Small intestine (tissue), 7 donors: ENCODE data around the gene MAN1A2. TPM values are rescaled to one million over a fixed set of nuclear protein-coding genes. Genes with fewer than 3 reads are reported as not detected.
"Not testable (repeated sequence)": the region's sequence is repeated elsewhere in the genome, so short reads cannot be mapped to it uniquely, and the experiment has no call there.

Experiments
- DNase-seq, 2 donors: peaks; one replicate each; pipeline versions ENCODE4 v3.0.0 to v3.0.0-alpha.2; 2013
- FAIRE-seq: peaks from 2 replicates; lab custom pipeline; 2012; peaks lifted over from hg19 to GRCh38; lab: Jason Lieb, UNC
- H3K27ac ChIP-seq, 3 donors: one replicate each; pipeline ENCODE4 v1.5.1; 2013; ENCODE audit warnings: low read length in 2 of 3, mild to moderate bottlenecking in 2 of 3, control low read depth in 1 of 3, inconsistent platforms in 1 of 3, low read depth in 1 of 3, moderate library complexity in 1 of 3
- H3K27me3 ChIP-seq, 3 donors: one replicate each; pipeline ENCODE4 v1.6.1; 2013; ENCODE audit warnings: low read length in 3 of 3, inconsistent platforms in 1 of 3; ENCODE audit not compliant: control insufficient read depth in 3 of 3, insufficient read depth in 3 of 3
- H3K36me3 ChIP-seq, 3 donors: one replicate each; pipeline ENCODE4 v1.6.1; 2013; ENCODE audit warnings: low read length in 3 of 3, inconsistent platforms in 1 of 3, low read depth in 1 of 3, mild to moderate bottlenecking in 1 of 3, moderate library complexity in 1 of 3; ENCODE audit not compliant: control insufficient read depth in 3 of 3, insufficient read depth in 2 of 3
- H3K4me1 ChIP-seq, 3 donors: one replicate each; pipeline ENCODE4 v1.6.1; 2013; ENCODE audit warnings: low read length in 2 of 3, inconsistent platforms in 1 of 3, low read depth in 1 of 3, mild to moderate bottlenecking in 1 of 3, moderate library complexity in 1 of 3; ENCODE audit not compliant: control insufficient read depth in 3 of 3, insufficient read depth in 2 of 3
- H3K4me3 ChIP-seq, 3 donors: one replicate each; pipeline ENCODE4 v1.5.1; 2013; ENCODE audit warnings: low read length in 3 of 3, control low read depth in 1 of 3, inconsistent platforms in 1 of 3, low read depth in 1 of 3, mild to moderate bottlenecking in 1 of 3, moderate library complexity in 1 of 3
- H3K9me3 ChIP-seq, 2 donors: one replicate each; pipeline ENCODE4 v1.6.1; 2013; ENCODE audit warnings: low read depth in 1 of 2, low read length in 1 of 2; ENCODE audit not compliant: control insufficient read depth in 2 of 2, insufficient read depth in 1 of 2
- WGBS, 3 donors: extraction: QIAGEN DNeasy Blood & Tissue Kit; methylation state at CpG; one replicate each; pipeline ENCODE4 v1.1.7; 2013; 5-methylcytosine and 5-hydroxymethylcytosine counted together
- polyA plus RNA-seq, 4 donors: library from polyadenylated mRNA; stranded (reverse) in 3 of 4; unstranded in 1 of 4; fragments of 200-250 nt in 3 of 4; fragments of 120-200 nt in 1 of 4; gene quantifications; one replicate each; pipeline versions ENCODE4 v1.2.1 to v1.2.3, GENCODE V29; 2013
- donor health status: healthy with polysubstance abuse.
- donor health status: control.
- donor health status: control.
- donor health status: Bipolar disorder and iron deficiency.
- donor health status: healthy.

MAN1A2 gene
- polyA plus RNA-seq, 4 donors: 3.5 to 29.1 (median 8.2) TPM

DNA sequence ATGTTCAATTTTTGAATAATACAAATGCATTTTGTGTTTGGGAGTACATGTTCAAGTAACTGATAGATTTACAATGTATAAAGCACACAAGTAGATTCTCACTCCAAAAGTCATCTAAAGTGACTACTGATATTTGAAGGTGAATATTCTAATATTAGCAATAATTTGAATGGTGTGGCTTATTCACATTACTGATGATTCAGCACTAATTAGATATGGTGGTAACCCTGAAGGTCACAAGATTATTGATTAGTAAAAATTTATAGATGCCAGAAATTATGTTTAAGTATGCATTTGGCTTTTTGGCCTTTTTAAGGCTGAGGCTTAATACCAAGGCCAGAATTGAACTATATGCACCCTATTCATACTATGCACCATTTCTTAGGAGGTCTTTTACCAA lies 186.2 kb downstream of the MAN1A2 start:
- no peak for FAIRE-seq
- no peaks in the 10 kb centered on the region for H3K36me3 ChIP-seq
- H3K27me3 ChIP-seq: no peaks in the 10 kb centered on the region
- no peak overlapping the region for H3K27ac ChIP-seq
- H3K4me1 ChIP-seq: no peaks in the 10 kb centered on the region
- no peak overlapping the region for H3K4me3 ChIP-seq
- DNase-seq: no peak
- peaks cover 0 to under 1% of the 10 kb centered on the region in 2 donors for H3K9me3 ChIP-seq

DNA sequence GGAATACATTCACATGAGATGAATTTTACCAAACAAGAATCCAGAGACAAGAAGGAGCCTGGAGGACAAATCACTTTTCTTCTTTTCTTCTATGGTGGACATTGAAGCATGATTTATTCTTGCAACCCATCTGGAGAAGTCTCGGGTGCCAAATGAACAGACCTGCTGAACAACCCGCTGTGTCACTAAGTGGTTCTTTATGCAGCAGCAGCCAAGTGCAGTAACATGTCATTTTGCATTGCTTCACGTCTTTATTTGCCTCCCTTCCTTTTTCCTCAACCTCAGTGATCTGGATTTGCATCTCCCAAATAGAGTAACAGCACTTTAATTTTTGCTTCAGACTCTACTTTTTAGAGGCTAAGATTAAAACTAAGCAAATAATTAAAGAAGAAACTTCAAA lies 188.6 kb downstream of the MAN1A2 start:
- no peak overlapping the region for H3K4me3 ChIP-seq
- no peaks in the 10 kb centered on the region for H3K27me3 ChIP-seq
- DNase-seq: no peak
- H3K27ac ChIP-seq: no peak overlapping the region
- no peak for FAIRE-seq
- 73 to 79% (median 75%) methylated on average over 3 of the region's 3 CpGs for WGBS, 3 donors
- peaks cover 0 to 8% of the 10 kb centered on the region in 2 donors for H3K9me3 ChIP-seq
- no peaks in the 10 kb centered on the region for H3K4me1 ChIP-seq
- H3K36me3 ChIP-seq: no peaks in the 10 kb centered on the region

DNA sequence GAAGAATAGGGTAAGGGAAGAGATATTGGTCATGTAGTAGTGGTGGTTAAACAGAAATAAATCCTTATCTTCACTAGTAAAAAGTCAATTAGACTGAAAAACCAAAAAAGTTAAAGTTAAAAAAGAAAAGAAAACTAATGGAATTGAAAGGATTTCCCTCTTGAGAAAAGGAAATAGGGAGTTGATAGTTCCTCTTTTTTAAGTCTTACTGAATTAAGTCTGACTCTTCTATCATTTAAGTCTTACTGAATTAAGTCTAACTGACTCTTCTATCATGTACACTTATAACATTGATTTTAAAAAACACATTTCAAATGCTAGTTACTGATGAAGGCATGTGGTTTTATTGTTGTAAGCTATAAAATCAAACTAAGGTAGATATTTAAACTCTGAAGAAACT lies 189.1 kb downstream of the MAN1A2 start:
- Histone ChIP-seq H3K4me3 (no peak overlapping the region), H3K4me1 (no peaks in the 10 kb centered on the region), H3K36me3 (no peaks in the 10 kb centered on the region), H3K9me3 (peaks cover 0 to 8% of the 10 kb centered on the region in 2 donors), H3K27me3 (no peaks in the 10 kb centered on the region), H3K27ac (no peak overlapping the region)
- no peak for FAIRE-seq
- no peak for DNase-seq

DNA sequence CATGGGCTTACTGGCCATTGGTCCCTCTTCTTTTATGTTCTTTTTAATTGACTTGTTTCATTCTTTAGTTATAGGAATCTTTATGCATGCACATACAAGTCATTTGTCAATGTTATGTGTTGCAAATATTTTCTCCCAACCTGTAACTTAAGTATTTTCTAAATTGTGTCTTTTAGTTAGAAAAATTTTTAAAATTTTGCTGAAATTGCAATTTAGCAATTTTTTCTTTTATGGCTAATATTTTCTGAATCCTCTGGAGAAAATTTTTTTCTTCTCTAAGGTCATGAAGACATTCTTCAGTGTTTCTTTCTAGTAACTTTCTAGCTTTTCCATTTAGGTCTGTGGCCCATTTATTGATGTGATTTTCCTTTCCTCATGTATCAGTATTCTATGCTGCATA lies 189.7 kb downstream of the MAN1A2 start:
- Histone ChIP-seq H3K27ac (no peak overlapping the region), H3K9me3 (peaks cover 0 to 8% of the 10 kb centered on the region in 2 donors), H3K4me3 (no peak overlapping the region), H3K4me1 (no peaks in the 10 kb centered on the region), H3K36me3 (no peaks in the 10 kb centered on the region), H3K27me3 (no peaks in the 10 kb centered on the region)
- DNase-seq (no peak), FAIRE-seq (no peak)

DNA sequence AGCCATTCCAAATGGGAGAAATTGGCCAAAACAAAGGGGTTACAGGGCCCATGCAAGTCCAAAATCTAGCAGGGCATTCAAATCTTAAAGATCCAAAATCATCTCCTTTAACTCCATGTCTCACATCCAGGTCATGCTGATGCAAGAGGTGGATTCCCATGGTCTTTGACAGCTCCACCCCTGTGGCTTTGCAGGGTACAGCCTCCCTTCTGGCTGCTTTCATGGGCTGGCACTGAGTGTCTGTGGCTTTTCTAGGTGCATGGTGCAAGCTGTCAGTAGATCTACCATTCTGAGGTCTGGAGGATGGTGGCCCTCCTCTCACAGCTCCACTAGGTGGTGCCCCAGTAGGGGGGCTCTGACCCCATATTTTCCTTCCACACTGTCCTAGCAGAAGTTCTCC lies 191.2 kb downstream of the MAN1A2 start:
- not testable (repeated sequence) for DNase-seq

DNA sequence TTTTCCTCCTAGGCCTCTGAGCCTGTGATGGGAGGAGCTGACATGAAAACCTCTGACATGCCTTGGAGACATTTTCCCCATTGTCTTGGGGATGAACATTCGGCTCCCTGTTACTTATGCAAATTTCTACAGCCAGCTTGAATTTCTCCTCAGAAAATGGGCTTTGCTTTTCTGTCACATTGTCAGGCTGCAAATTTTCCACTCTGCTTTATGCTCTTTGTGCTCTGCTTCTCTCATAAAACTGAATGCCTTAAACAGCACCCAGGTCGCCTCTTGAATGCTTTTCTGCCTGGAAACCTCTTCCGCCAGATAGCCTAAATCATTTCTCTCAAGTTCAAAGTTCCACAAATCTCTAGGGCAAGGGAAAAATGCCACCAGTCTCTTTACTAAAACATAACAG lies 191.9 kb downstream of the MAN1A2 start:
- 89 to 93% (median 92%) methylated on average over 3 of the region's 3 CpGs for WGBS, 3 donors
- no peak overlapping the region for H3K4me3 ChIP-seq
- no peak for FAIRE-seq
- H3K4me1 ChIP-seq: peaks cover 0 to 6% (median 0%) of the 10 kb centered on the region in 3 donors
- no peak overlapping the region for H3K27ac ChIP-seq
- DNase-seq: no peak
- H3K27me3 ChIP-seq: no peaks in the 10 kb centered on the region
- H3K9me3 ChIP-seq: peaks cover 0 to 8% of the 10 kb centered on the region in 2 donors
- no peaks in the 10 kb centered on the region for H3K36me3 ChIP-seq

More for the DNA sequence above, 191.2 kb downstream of the MAN1A2 start:
- not testable (repeated sequence) for H3K4me3 ChIP-seq, H3K9me3 ChIP-seq, H3K4me1 ChIP-seq, H3K36me3 ChIP-seq, H3K27ac ChIP-seq, H3K27me3 ChIP-seq, FAIRE-seq

DNA sequence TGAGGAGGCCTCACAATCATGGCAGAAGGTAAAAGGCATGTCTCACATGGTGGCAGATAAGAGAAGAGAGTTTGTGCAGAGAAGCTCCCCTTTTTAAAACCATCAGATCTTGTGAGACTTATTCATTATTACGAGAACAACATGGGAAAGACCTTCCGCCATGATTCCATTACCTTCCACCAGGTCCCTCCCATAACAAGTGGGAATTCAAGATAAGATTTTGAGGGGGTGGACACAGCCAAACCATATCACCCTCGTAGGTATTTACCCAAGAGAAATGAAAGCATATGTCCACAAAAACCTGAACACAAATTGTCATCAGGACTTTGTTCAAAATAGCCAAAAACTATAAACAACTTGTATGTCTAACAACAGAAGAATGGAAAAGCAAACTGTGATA lies 192.7 kb downstream of the MAN1A2 start:
- Histone ChIP-seq H3K27ac (no peak overlapping the region), H3K27me3 (no peaks in the 10 kb centered on the region), H3K4me3 (no peak overlapping the region), H3K36me3 (no peaks in the 10 kb centered on the region), H3K9me3 (peaks cover 0 to 8% of the 10 kb centered on the region in 2 donors), H3K4me1 (peaks cover 0 to 6% (median 0%) of the 10 kb centered on the region in 3 donors)
- no peak for DNase-seq
- 78 to 83% (median 79%) methylated on average over 3 of the region's 3 CpGs for WGBS, 3 donors
- FAIRE-seq: no peak

DNA sequence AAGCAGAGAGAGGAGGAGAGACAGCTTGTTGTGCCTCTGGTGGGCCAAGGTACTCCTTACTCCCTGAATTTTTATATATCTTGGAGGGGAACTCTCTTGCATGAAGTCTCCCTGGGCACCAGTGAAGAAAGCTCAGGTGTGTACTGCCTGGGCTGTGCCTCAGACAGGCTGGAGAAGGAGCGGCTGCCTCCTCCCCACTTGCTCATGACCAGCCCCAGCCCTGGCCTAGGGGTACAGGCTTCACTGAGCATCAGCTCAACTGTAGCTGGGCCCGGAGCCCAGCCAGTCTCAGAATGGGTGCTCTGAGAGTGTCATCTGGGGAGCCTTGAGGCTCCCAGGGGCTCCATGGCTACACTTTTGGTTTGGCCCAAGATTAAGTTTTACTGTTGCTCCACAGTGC lies 193.8 kb downstream of the MAN1A2 start:
- H3K9me3 ChIP-seq: peaks cover 0 to 8% of the 10 kb centered on the region in 2 donors
- no peaks in the 10 kb centered on the region for H3K36me3 ChIP-seq
- FAIRE-seq (no peak), DNase-seq (no peak)
- H3K27ac ChIP-seq: no peak overlapping the region
- H3K4me3 ChIP-seq: no peak overlapping the region
- WGBS, 3 donors: 93 to 100% (median 94%) methylated on average over 2 of the region's 2 CpGs
- no peaks in the 10 kb centered on the region for H3K27me3 ChIP-seq
- H3K4me1 ChIP-seq: peaks cover 0 to 6% (median 0%) of the 10 kb centered on the region in 3 donors

DNA sequence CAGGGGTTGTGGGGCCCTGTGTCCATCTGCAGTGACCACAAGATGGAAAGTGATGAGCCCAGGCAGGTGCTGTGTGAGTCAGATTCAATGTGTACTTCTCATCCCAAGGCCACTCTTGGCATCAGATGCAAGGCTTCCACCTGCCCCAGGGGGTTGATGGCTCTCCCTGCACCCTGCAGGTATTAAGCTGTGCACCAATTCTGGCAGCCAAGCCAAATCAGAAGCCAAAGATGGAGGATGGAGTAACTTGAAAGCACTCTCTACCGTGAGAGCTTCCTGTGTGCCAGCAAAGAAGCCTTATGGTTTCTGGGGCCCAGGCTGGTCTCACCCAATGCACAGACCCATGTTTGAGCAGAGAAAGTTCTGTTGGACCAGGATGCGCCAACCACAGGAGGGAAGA lies 194.3 kb downstream of the MAN1A2 start:
- peaks cover 0 to 6% (median 0%) of the 10 kb centered on the region in 3 donors for H3K4me1 ChIP-seq

More for the DNA sequence above, 194.3 kb downstream of the MAN1A2 start:
- H3K27me3 ChIP-seq: no peaks in the 10 kb centered on the region
- no peak overlapping the region for H3K27ac ChIP-seq
- FAIRE-seq: no peak
- 92 to 97% (median 94%) methylated on average over 2 of the region's 2 CpGs for WGBS, 3 donors
- DNase-seq: no peak
- no peak overlapping the region for H3K4me3 ChIP-seq
- H3K9me3 ChIP-seq: peaks cover 0 to 8% of the 10 kb centered on the region in 2 donors
- H3K36me3 ChIP-seq: no peaks in the 10 kb centered on the region
